Renal cortical epithelial cell (primary cell): ENCODE measurements around the gene NEUROD6. TPM values are rescaled to one million over a fixed set of nuclear protein-coding genes. Genes with fewer than 3 reads are reported as not detected.

Experiments used
- DNase-seq: peaks from one replicate; pipeline ENCODE4 v3.0.0-alpha.2; 2011; ENCODE audit warnings: low read depth
- total RNA-seq: library from RNA; depleted of rRNA; stranded (reverse); fragments of >200 nt; gene quantifications from 2 replicates; pipeline ENCODE4 v1.2.3, GENCODE V29; 2014

The NEUROD6 gene
- total RNA-seq, 1 donor from 2014 or later = not detected

DNA sequence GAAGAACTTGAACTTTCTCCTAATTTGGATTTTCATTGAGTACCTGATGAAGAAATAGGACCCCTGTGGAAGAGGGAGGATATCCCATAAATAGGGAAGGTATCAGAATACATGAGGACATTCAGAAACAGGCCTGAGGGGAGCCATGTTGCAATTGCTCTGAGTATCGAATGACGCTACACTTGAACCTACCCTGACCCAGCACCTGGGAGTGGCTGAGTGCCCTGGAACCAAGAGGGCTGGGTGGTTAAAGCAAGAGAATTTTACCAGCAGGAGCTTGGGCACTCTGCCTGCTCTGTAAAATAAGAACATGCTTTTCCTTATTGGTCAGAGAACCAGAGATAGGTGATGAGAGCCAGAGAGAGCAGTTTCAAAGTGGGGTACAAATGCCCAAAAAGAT, 7.2 kb downstream of the NEUROD6 start:
- no peak for DNase-seq

DNA sequence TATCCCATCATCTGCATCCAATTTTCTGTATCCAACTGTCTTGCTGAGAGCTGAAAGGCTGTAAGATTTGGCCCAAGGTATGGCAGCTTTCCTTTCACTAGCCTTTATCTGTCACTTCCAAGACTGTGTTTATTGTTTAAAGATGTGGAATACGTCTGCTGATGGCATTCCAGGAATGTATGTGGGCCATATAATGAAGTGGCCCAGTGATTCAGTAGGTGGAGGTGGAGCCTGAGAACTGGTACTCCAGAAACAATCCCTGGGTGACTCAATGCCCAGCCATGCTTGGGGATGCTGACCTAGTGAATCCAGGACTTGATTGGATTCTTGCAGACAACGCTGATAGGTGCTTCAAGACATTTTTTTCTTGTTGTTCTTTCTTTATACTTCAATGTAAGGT, 13.5 kb downstream of the NEUROD6 start:
- DNase-seq = peak; percentile 23

DNA sequence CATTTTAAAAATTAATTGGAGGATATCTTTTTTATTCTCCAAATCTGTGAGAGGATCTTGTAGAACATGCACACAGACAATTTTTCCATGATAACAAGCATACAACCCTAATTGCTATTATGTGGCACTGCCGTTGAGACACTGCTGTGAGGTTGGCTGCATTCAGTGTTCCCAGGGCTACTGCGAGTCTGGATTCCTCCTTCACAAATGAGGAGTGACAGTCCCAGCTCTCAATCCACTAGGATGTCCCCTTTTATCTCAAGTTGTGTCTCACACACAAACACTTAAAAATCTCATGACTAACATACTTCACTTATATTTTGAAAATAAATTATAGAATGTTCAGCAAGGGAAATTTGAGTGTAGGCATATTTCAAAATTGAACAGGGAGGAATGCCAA, 14.1 kb downstream of the NEUROD6 start:
- DNase-seq = no peak

- no peak for DNase-seq
Measured at GRCh38 chr7:31323101-31323500, 17.4 kb downstream of the NEUROD6 start.

- DNase-seq = no peak
Measured at GRCh38 chr7:31320675-31321074, 19.9 kb downstream of the NEUROD6 start.

DNA sequence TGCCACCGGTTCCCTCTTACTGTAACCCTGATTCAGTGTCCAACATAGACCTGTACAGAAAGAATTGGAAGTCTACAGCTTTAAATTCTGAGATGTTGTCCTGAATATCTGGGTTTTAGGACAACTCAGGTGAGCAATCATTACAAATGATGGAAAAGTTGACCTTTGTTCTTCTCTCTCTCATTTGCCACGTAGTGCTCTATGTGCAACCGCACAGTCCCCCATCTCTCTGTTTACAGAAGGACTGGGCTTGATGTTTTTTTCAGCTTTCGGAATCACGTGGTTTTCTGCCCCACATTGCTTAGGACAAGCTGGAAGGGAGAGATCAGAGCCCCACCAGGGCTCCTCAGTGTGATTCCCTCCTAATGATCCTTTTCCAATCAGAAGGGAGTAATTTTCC, 22.2 kb downstream of the NEUROD6 start:
- no peak for DNase-seq

- DNase-seq = no peak
Measured at GRCh38 chr7:31316876-31317275, 23.6 kb downstream of the NEUROD6 start.

DNA sequence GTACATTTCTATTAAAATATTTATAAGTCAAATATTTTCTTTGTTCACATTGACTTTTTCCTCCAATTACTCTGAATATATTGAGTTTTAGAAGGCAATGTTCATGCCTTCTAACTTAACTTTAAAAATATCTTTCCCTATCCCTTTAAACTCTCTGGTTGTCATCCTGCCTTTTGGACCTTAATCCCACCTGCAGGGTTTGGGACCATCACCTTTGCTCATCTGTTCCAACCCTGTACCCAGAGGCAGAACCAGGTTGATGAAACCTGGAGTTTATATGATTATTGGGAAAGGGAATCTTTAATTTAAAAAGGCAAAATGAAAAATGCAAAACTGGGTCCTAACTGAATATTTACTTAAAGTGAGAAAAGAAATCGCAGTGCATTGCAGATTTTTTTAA, 24.8 kb downstream of the NEUROD6 start:
- DNase-seq = no peak

DNA sequence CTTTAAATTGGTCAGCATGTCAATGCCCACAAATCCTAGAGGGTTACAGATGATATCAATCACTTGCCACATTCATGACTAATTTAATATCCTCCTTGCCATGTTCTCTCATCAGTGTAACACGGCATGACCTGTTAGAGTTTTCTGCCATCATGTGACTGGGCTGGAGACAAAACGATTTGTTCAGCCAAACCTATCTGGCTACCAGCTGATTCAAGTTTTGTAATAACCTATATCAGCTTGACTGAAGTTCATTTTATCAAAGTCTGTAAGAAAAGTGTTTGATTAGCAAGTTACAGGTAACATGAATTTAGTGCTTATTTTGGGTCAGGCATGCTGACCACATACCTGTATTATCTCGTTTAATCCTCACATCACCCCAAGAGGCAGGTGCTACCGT, 25.7 kb downstream of the NEUROD6 start:
- no peak for DNase-seq

- no peak for DNase-seq
Measured at GRCh38 chr7:31312889-31313288, 27.6 kb downstream of the NEUROD6 start.

DNA sequence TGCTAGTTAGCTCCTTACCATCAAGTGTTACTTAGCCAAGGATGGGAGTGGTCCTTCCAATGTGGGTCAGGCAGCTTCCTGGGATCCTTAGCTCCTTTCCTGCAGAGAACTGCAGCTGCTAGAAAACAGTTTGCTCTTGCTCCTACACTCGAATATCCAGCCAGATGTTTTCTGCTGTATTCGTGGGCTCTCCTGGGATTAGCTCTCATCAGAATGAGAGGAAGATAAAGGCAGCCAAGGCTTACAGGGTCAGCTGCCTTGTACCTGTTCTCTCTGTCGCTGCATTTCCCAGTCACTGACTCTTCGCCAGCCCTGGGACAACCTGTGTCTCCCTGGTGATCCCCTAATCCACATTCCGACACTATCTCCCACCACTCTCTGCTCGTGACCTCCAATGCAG, 29.0 kb downstream of the NEUROD6 start:
- DNase-seq = no peak

- no peak for DNase-seq
Measured at GRCh38 chr7:31310321-31310935, 30.1 kb downstream of the NEUROD6 start.

DNA sequence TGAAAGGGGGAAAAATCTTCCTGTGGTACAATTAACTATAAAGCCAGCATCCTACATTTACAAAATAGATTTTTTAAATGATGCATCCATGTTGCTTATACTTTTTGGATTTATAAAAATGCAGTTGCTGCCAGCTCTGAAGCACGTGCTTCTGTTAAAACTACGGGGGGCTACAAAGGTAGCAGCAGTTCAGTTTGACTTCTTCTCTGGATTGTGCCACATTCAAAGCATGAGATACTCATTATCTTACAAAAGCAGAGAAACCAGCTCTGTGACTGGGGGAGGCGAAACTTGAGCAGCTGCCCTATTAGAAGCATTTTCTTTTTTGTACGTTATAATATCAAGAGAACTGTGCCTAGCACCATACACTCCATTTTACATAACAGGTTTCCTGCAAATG, 31.1 kb downstream of the NEUROD6 start:
- no peak for DNase-seq

- DNase-seq = no peak
Measured at GRCh38 chr7:31308652-31309051, 31.9 kb downstream of the NEUROD6 start.

- no peak for DNase-seq
Measured at GRCh38 chr7:31307972-31308371, 32.6 kb downstream of the NEUROD6 start.

- DNase-seq = no peak
Measured at GRCh38 chr7:31305260-31305659, 35.3 kb downstream of the NEUROD6 start.

GRCh38 chr7:31304446-31304845, 36.1 kb downstream of the NEUROD6 start:
- no peak for DNase-seq

GRCh38 chr7:31302356-31302755, 38.2 kb downstream of the NEUROD6 start:
- DNase-seq = no peak

DNA sequence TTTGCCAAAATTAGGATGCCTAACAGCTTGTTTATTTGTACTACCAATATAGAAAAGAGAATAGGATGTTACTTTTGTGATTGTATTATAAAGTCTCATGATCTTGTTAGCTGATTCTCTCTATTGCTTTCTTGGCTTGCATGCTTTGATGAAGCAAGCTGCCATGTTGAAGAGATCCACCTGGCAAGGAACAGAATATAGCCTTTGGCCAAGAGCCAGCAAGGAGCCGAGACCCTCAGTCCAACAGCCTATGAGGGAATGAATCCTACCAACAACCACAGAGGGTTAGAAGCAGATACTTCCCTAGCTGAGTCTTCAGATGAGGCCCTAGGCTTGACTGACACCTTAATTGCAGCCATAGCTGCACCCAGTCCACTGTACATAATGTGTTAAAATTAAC, 41.2 kb downstream of the NEUROD6 start:
- no peak for DNase-seq

DNA sequence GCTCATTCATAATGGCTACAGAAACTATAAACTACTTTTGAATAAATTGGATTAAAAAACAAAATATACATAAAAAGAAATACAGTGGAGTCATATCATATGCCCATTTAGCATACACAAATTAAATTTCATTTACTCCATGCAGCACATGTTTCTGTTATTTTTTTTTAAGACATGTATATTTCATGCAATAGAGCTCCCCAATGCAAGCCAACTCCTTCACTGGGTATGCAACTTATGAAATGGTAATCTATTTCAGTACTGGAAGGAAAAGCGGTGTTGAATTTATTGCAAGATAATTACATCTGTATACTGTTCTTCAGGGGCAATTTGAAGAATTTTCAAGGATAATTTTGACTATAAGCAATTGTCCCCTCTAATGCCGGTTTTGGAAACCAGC, 49.9 kb downstream of the NEUROD6 start:
- DNase-seq = no peak
